ENCODE data around the gene XIRP2.

DNA sequence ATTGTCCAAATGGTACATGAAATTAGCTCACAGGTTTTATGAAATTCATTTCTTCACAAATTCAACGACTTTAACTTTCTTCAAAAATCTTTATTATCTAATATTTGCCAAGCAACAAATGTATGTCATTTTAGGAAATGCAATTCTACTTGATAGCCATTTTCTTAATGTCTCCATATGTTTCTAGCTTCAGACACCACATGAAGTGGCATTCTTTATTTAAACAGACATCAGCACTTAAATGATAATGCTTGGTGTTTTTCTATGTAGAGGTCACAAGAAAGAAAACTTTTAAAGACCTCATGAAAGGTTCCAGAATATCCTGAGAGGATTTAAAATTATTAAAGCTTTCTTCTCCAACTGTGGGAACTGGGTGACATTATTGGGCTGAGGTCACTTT lies 44.2 kb upstream of the XIRP2 start:
- no peak for TF ChIP-seq POLR2A (IDR thresholded peaks at IDR 0.05; ENCODE audit: low read depth, low read length)
- no peak for TF ChIP-seq POLR2AphosphoS5 (IDR thresholded peaks at IDR 0.05; ENCODE audit: low read depth, low read length)
- TF ChIP-seq TAF1 (IDR thresholded peaks at IDR 0.05; ENCODE audit: low read depth, low read length), result no peak

Measured in GM12891 (cell line).